Adrenal gland (tissue), 5 donors: ENCODE data around the gene TRAPPC12.

Experiments used
- CTCF ChIP-seq, 6 experiments: fragments of 450-650 bp in 4 of 6; fragments of 200-600 bp in 2 of 6; sonication (generic) in 1 of 6; IDR thresholded peaks; 1 replicate in 5 of 6; 2 replicates in 1 of 6; pipeline versions ENCODE4 v1.5.1 to v1.8.0; 2016 to 2021; ENCODE audit warnings: antibody characterized with exemption in 6 of 6, mild to moderate bottlenecking in 2 of 6, moderate library complexity in 1 of 6
- POLR2A ChIP-seq, 2 donors: fragments of 450-650 bp; IDR thresholded peaks; one replicate each; pipeline ENCODE4 v1.6.1; 2017; ENCODE audit warnings: antibody characterized with exemption in 2 of 2, mild to moderate bottlenecking in 2 of 2, moderate library complexity in 1 of 2
- donor health status: DM: no; HTN: no; CAD: no.

- TF ChIP-seq CTCF (IDR thresholded peaks at IDR 0.05) (no peak), POLR2A (IDR thresholded peaks at IDR 0.05) (no peak)
Observed at GRCh38 chr2:3341336-3341735, 38.2 kb upstream of the TRAPPC12 start.
